Activated T-cell treated with anti-CD3 and anti-CD28 coated beads, Interleukin-2, amount 50 U/mL, for 24 hours (primary cell): ENCODE measurements around the gene DNAJB7.
"Not testable (repeated sequence)": the region's sequence is repeated elsewhere in the genome, so short reads cannot be mapped to it uniquely, and the experiment has no call there.

Experiments
- DNase-seq: peaks from one replicate; pipeline ENCODE4 v3.0.0-alpha.2; 2020
- H3K27ac Mint-ChIP-seq: 2 replicates; pipeline ENCODE4 v1.8.0; 2020; ENCODE audit warnings: mild to moderate bottlenecking, mixed read lengths
- H3K27me3 Mint-ChIP-seq: 2 replicates; pipeline ENCODE4 v1.8.0; 2020; ENCODE audit warnings: mixed read lengths
- H3K36me3 Mint-ChIP-seq: 2 replicates; pipeline ENCODE4 v1.8.0; 2020; ENCODE audit warnings: low read depth, mixed read lengths
- H3K4me1 Mint-ChIP-seq: 2 replicates; pipeline ENCODE4 v1.8.0; 2020; ENCODE audit warnings: low read depth, mixed read lengths
- H3K4me3 Mint-ChIP-seq: 2 replicates; pipeline ENCODE4 v1.8.0; 2020; ENCODE audit warnings: mild to moderate bottlenecking, moderate library complexity, mixed read lengths
- H3K9me3 Mint-ChIP-seq: 2 replicates; pipeline ENCODE4 v1.8.0; 2020; ENCODE audit warnings: mixed read lengths

Gene DNAJB7

GRCh38 chr22:40856513-40857308 lies 5.2 kb downstream of the DNAJB7 start, which contains the start of the genes ST13 and XPNPEP3:
Gene ST13 (minus strand): TSS chr22:40856639. CDS start chr22:40856540, 99 bp downstream.
Gene XPNPEP3 (plus strand): TSS chr22:40857148. CDS start chr22:40857182, 34 bp downstream.
- peaks cover 61% of the 10 kb centered on the region for H3K4me1 Mint-ChIP-seq
- no peaks in the 10 kb centered on the region for H3K27me3 Mint-ChIP-seq
- H3K9me3 Mint-ChIP-seq, result no peaks in the 10 kb centered on the region
- H3K4me3 Mint-ChIP-seq, result peak within 1 kb of the TSS; percentile 93
- DNase-seq, result peak; percentile 98
- peak within 1 kb of the TSS; percentile 100 for H3K27ac Mint-ChIP-seq
- H3K36me3 Mint-ChIP-seq, result peaks cover 86% of the 10 kb centered on the region

- Mint-ChIP-seq H3K9me3 (no peaks in the 10 kb centered on the region), H3K4me1 (peaks cover 63% of the 10 kb centered on the region), H3K4me3 (peak overlapping the region; percentile 93), H3K36me3 (peaks cover 84% of the 10 kb centered on the region), H3K27ac (peak overlapping the region; percentile 100), H3K27me3 (no peaks in the 10 kb centered on the region)
- DNase-seq, result no peak
Measured at GRCh38 chr22:40855979-40856512, 5.9 kb downstream of the DNAJB7 start.

GRCh38 chr22:40855071-40855978 lies 6.6 kb downstream of the DNAJB7 start:
- H3K27ac Mint-ChIP-seq, result peak overlapping the region; percentile 100
- no peak for DNase-seq
- peaks cover 64% of the 10 kb centered on the region for H3K4me1 Mint-ChIP-seq

GRCh38 chr22:40853961-40854360 lies 8.0 kb downstream of the DNAJB7 start:
- H3K27me3 Mint-ChIP-seq, result no peaks in the 10 kb centered on the region
- peak overlapping the region; percentile 45 for H3K27ac Mint-ChIP-seq
- DNase-seq, result no peak
- peaks cover 59% of the 10 kb centered on the region for H3K4me1 Mint-ChIP-seq
- H3K9me3 Mint-ChIP-seq, result no peaks in the 10 kb centered on the region
- H3K4me3 Mint-ChIP-seq, result peak overlapping the region; percentile 93
- H3K36me3 Mint-ChIP-seq, result peaks cover 88% of the 10 kb centered on the region

More at GRCh38 chr22:40855071-40855978, 6.6 kb downstream of the DNAJB7 start:
- no peaks in the 10 kb centered on the region for H3K9me3 Mint-ChIP-seq
- peak overlapping the region; percentile 93 for H3K4me3 Mint-ChIP-seq
- H3K27me3 Mint-ChIP-seq, result no peaks in the 10 kb centered on the region
- H3K36me3 Mint-ChIP-seq, result peaks cover 86% of the 10 kb centered on the region

- no peaks in the 10 kb centered on the region for H3K9me3 Mint-ChIP-seq
- no peak for DNase-seq
- peaks cover 91% of the 10 kb centered on the region for H3K36me3 Mint-ChIP-seq
- H3K27ac Mint-ChIP-seq, result peak overlapping the region; percentile 45
- peak overlapping the region; percentile 93 for H3K4me3 Mint-ChIP-seq
- H3K4me1 Mint-ChIP-seq, result peaks cover 55% of the 10 kb centered on the region
- H3K27me3 Mint-ChIP-seq, result no peaks in the 10 kb centered on the region
Measured at GRCh38 chr22:40853333-40853732, 8.6 kb downstream of the DNAJB7 start.

- not testable (repeated sequence) for H3K4me3 Mint-ChIP-seq
- H3K36me3 Mint-ChIP-seq, result peaks cover 93% of the 10 kb centered on the region
Measured at GRCh38 chr22:40845816-40846215, 16.1 kb downstream of the DNAJB7 start.

GRCh38 chr22:40844951-40845350 lies 17.0 kb downstream of the DNAJB7 start:
- DNase-seq, result no peak
- no peaks in the 10 kb centered on the region for H3K9me3 Mint-ChIP-seq
- H3K27ac Mint-ChIP-seq, result no peak overlapping the region
- H3K4me3 Mint-ChIP-seq, result no peak overlapping the region
- H3K4me1 Mint-ChIP-seq, result peaks cover 22% of the 10 kb centered on the region
- H3K27me3 Mint-ChIP-seq, result no peaks in the 10 kb centered on the region
- peaks cover 93% of the 10 kb centered on the region for H3K36me3 Mint-ChIP-seq

More at GRCh38 chr22:40845816-40846215, 16.1 kb downstream of the DNAJB7 start:
- not testable (repeated sequence) for DNase-seq, H3K27ac Mint-ChIP-seq, H3K9me3 Mint-ChIP-seq, H3K27me3 Mint-ChIP-seq
- H3K4me1 Mint-ChIP-seq, result peaks cover 28% of the 10 kb centered on the region

GRCh38 chr22:40838486-40838885 lies 23.4 kb downstream of the DNAJB7 start:
- peaks cover 20% of the 10 kb centered on the region for H3K4me1 Mint-ChIP-seq
- H3K9me3 Mint-ChIP-seq, result no peaks in the 10 kb centered on the region
- H3K27ac Mint-ChIP-seq, result peak overlapping the region; percentile 5
- DNase-seq, result no peak
- H3K27me3 Mint-ChIP-seq, result no peaks in the 10 kb centered on the region
- H3K36me3 Mint-ChIP-seq, result peaks cover 89% of the 10 kb centered on the region
- H3K4me3 Mint-ChIP-seq, result no peak overlapping the region

- no peak for DNase-seq
- peaks cover 91% of the 10 kb centered on the region for H3K36me3 Mint-ChIP-seq
- H3K4me1 Mint-ChIP-seq, result peaks cover 9% of the 10 kb centered on the region
- peak overlapping the region; percentile 30 for H3K27ac Mint-ChIP-seq
- H3K9me3 Mint-ChIP-seq, result no peaks in the 10 kb centered on the region
- H3K27me3 Mint-ChIP-seq, result no peaks in the 10 kb centered on the region
- H3K4me3 Mint-ChIP-seq, result no peak overlapping the region
Measured at GRCh38 chr22:40834619-40835018, 27.3 kb downstream of the DNAJB7 start.

- no peak for DNase-seq
- Mint-ChIP-seq H3K27me3 (no peaks in the 10 kb centered on the region), H3K36me3 (peaks cover 87% of the 10 kb centered on the region), H3K4me3 (no peak overlapping the region), H3K27ac (no peak overlapping the region), H3K9me3 (no peaks in the 10 kb centered on the region), H3K4me1 (no peaks in the 10 kb centered on the region)
Measured at GRCh38 chr22:40829131-40829530, 32.8 kb downstream of the DNAJB7 start.

GRCh38 chr22:40826984-40827741 lies 34.8 kb downstream of the DNAJB7 start:
- Mint-ChIP-seq H3K36me3 (peaks cover 86% of the 10 kb centered on the region), H3K27me3 (no peaks in the 10 kb centered on the region), H3K9me3 (no peaks in the 10 kb centered on the region), H3K4me3 (no peak overlapping the region), H3K4me1 (no peaks in the 10 kb centered on the region), H3K27ac (peak overlapping the region; percentile 30)
- DNase-seq, result no peak

- not testable (repeated sequence) for H3K4me3 Mint-ChIP-seq, H3K9me3 Mint-ChIP-seq, H3K27me3 Mint-ChIP-seq, DNase-seq, H3K4me1 Mint-ChIP-seq, H3K27ac Mint-ChIP-seq
- H3K36me3 Mint-ChIP-seq, result peaks cover 78% of the 10 kb centered on the region
Measured at GRCh38 chr22:40826292-40826691, 35.6 kb downstream of the DNAJB7 start.

- peaks cover 59% of the 10 kb centered on the region for H3K36me3 Mint-ChIP-seq
- no peaks in the 10 kb centered on the region for H3K27me3 Mint-ChIP-seq
- no peaks in the 10 kb centered on the region for H3K9me3 Mint-ChIP-seq
- no peak overlapping the region for H3K4me3 Mint-ChIP-seq
- peaks cover 14% of the 10 kb centered on the region for H3K4me1 Mint-ChIP-seq
- H3K27ac Mint-ChIP-seq, result peak overlapping the region; percentile 11
- DNase-seq, result no peak
Measured at GRCh38 chr22:40823426-40823825, 38.5 kb downstream of the DNAJB7 start.
